Dermis microvascular lymphatic vessel endothelial cell (primary cell): ENCODE measurements around the gene CCDC7. TPM values are rescaled to one million over a fixed set of nuclear protein-coding genes. Genes with fewer than 3 reads are reported as not detected.
"Not testable (repeated sequence)": the region's sequence is repeated elsewhere in the genome, so short reads cannot be mapped to it uniquely, and the experiment has no call there.

Experiments
- DNase-seq, 2 donors: peaks; one replicate each; pipeline versions ENCODE4 v3.0.0 to v3.0.0-alpha.2; 2010; ENCODE audit warnings: low read depth in 2 of 2
- total RNA-seq: library from RNA; depleted of rRNA; stranded (reverse); fragments of >200 nt; gene quantifications from 2 replicates; pipeline ENCODE4 v1.2.1, GENCODE V29; 2014

The CCDC7 gene
- total RNA-seq, 1 donor from 2014 or later = 4.2 TPM

DNA sequence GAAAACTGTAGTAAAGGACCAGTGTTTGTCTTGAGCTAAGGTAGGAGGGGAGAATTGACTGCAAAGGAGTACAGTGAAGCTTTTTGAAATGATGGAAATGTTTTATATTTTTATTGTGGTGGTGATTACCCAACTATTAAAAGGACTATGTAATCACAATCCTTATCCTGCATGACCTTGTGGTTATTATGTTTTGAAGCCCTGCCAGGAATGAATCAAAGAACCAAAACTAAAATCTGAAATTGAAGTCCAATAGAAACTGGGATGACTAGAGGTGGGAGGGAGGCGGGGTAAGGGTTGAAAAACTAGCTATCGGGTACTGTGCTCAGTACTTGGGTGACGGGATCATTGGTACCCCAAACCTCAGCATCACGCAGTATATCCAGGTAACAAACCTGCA lies 8.2 kb downstream of the CCDC7 start:
- DNase-seq = no peak

DNA sequence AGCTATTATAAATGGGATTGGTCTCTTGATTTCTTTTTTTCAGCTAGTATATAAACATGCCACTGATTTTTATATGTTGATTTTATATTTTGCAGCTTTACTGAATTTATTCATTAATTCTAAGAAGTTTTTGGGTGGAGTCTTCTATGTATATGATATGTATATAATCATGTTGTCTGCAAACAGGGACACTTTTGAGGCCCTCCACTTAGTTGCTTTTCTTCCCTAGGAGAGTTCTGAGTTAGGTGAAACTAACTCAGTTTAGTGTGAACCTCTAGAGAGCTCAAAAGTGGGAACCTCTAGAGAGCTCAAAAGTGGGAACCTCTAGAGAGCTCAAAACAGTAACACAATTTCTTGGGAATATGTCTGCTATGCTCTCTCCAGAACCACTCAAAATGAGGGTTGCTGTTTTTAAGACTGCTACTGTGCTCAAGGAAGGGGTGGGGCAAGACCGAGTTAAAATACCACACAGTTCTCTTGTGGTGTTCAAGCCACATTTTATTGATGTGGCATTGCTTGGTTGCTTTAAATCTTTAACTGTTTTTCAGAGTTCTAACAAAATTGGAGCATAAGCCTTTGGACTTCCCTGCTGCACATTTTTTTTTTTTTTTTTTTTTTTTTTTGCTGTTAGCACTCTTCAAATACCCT lies 13.2 kb downstream of the CCDC7 start:
- DNase-seq = no peak

DNA sequence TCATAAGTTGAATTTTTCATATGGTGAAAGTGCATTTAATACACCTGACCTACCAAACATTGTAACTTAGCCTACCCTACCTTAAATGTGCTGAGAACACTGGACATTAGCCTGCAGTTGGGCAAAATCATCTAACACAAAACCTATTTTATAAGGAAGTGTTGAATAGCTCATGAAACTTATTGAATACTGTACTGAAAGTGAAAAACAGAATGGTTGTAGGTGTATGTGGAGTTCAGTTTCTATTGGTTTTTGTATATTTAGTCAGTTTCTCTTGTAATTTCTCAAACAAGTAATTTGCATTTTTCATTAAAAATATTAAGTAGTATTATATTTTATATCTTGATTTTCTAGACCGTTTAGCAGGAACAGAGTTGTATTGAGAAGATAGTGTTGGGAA lies 15.3 kb downstream of the CCDC7 start:
- no peak for DNase-seq

DNA sequence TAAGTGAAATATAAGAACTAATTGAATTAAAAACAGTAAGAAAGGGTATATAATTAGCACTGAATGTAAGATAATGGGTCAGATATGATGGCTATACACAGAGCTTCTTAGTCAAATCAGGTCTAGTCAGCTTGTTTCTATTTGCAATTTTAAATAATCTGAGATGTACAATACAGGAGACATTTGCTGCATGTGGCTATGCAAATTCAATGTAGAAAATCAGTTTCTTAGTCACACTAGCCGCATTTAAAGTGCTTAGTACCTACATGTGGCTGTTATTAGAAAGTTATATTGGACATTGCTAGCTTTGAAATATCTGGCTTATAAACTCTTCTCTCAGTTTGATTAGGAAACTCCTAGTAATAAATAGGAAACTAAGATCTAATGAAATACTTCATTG lies 25.3 kb downstream of the CCDC7 start:
- no peak for DNase-seq

DNA sequence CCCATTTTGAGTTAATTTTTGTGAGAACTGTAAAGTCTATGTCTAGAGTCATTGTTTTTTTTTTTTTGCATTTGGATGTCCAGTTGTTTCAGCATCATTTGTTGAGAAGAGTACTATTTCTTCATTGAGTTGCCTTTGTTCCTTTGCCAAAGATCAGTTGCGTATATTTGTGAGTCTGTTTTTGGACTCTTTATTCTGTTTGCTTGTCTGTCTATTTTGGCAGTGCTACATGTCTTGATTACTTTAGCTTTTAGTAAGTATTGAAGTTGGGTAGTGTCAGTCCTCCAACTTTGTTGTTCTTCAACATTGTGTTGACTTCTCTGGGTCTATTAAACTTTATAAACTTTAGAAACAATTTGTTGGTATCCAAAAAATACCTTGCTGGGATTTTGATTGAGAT lies 31.6 kb downstream of the CCDC7 start:
- DNase-seq = no peak

DNA sequence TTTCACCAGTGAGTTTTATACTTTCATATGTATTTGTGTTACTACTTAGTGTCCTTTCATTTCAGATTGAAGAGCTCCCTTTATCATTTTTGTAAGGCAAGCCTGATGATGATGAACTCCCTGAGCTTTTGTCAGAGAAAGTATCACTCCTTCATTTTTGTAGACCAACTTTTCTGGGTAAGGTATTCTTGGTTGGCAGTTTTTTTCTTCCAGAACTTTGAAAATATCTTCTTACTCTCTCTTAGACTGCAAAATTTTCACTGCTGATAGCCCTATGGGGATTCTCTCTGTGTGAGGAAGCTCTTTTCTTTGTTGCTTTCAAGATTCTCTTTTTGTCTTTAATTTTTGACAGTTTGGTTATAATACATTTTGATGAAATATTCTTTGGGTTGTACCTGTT lies 35.7 kb downstream of the CCDC7 start:
- no peak for DNase-seq

DNA sequence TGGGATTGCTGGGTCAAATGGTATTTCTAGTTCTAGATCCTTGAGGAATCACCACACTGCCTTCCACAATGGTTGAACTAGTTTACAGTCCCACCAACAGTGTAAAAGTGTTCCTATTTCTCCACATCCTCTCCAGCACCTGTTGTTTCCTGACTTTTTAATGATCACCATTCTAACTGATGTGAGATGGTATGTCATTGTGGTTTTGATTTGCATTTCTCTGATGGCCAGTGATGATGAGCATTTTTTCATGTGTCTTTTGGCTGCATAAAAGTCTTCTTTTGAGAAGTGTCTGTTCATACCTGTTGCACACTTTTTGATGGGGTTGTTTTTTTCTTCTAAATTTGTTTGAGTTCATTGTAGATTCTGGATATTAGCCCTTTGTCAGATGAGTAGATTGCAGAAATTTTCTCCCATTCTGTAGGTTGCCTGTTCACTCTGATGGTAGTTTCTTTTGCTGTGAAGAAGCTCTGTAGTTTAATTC lies 37.1 kb downstream of the CCDC7 start:
- not testable (repeated sequence) for DNase-seq

DNA sequence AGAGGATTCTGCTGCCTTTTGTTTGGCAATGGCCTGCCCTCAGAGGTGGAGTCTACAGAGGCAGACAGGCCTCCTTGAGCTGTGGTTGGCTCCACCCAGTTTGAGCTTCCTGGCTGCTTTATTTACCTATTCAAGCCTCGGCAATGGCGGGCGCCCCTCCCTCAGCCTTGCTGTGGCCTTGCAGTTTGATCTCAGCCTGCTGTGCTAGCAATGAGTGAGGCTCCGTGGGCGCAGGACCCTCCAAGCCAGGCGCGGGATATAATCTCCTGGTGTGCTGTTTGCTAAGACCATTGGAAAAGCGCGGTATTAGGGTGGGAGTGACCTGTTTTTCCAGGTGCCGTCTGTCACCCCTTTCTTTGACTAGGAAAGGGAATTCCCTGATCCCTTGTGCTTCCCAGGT lies 42.1 kb downstream of the CCDC7 start:
- DNase-seq = not testable (repeated sequence)

DNA sequence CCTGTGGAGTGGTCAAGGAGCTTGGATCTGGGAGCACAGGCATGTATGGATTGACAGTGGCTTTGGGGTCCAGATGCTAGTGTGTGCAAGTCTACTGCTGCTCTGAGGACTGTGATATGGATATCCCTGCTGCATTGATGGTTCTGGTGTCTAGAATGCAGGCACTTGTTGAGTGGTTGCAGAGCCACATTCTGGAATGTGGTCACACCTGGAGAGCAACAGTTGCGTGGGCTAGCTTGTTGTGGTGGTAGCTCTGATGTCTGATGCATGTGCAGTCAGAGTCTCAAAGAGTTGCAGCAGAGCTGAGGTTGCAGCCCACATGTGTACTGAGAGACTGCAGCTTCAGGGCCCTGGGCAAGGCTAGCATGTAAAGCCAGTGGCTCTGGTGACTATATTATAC lies 43.2 kb downstream of the CCDC7 start:
- no peak for DNase-seq

DNA sequence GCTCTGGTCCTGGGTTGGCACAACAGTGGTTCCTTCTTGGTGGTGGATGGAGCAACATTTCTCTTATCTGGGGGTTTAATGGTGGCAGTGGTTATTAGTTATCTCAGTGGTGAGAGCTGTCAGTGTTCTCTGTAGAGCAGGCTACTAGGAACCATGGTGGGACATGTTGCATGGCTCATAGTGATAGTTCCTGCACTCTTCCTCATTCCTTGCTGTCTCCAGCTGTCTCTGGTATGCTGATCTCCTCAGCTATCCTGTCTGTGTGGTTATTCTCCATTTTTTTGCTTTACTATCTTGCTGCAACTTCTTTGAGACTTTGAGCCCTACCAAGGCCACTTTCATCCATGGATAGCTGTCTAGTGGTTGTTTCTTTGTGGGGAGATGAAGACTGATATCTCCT lies 44.0 kb downstream of the CCDC7 start:
- no peak for DNase-seq

DNA sequence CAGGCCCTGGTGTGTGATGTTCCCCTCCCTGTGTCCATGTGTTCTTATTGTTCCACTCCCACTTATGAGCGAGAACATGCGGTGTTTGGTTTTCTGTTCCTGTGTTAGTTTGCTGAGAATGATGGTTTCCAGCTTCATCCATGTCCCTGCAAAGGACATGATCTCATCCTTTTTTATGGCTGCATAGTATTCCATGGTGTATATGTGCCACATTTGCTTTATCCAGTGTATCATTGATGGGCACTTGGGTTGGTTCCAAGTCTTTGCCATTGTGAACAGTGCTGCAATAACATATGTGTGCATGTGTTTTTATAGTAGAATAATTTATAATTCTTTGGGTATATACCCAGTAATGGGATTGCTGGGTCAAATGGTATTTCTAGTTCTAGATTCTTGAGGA lies 48.6 kb downstream of the CCDC7 start:
- DNase-seq = not testable (repeated sequence)

DNA sequence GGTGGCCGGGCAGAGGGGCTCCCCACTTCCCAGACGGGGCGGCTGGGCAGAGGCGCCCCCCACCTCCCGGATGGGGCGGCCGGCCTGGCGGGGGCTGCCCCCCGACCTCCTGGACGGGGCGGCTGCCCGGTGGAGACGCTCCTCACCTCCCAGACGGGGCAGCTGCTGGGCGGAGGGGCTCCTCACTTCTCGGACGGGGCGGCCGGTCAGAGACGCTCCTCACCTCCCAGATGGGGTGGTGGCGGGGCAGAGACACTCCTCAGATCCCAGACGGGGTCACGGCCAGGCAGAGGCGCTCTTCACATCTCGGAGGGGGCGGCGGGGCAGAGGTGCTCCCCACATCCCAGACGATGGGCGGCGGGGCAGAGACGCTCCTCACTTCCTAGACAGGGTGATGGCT lies 54.2 kb downstream of the CCDC7 start:
- DNase-seq = not testable (repeated sequence)

DNA sequence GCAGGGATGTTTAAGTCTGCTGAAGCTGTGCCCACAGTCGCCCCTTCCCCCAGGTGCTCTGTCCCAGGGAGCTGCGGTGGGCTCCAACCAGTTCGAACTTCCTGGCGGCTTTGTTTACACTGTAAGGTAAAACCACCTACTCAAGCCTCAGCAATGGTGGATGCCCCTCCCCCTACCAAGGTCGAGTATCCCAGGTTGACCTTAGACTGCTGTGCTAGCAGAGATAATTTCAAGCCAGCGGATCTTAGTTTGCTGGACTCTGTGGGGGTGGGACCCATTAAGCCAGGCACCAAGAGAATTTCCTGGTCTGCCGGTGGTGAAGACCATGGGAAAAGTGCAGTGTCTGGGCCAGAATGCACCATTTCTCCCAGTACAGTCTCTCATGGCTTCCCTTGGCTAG lies 56.0 kb downstream of the CCDC7 start:
- no peak for DNase-seq

DNA sequence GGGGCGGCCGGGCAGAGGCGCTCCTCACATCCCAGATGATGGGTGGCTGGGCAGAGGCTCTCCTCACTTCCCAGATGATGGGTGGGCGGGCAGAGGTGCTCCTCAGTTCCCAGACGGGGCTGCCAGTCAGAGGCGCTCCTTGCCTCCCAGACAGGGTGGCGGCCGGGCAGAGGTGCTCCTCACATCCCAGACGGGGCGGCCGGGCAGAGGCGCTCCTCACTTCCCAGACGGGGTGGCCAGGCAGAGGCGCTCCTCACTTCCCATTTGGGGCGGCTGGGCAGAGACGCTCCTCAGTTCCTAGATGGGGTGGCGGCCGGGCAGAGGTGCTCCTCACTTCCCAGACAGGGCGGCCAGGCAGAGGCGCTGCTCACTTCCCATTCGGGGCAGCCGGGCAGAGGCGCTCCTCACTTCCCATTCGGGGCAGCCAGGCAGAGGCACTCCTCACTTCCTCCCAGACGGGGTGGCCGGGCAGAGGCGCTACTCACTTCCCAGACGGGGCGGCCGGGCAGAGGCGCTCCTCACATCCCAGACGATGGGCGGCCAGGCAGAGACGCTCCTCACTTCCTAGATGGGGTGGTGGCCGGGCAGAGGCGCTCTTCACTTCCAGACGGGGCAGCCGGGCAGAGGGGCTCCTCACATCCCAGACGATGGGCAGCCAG lies 60.0 kb downstream of the CCDC7 start:
- DNase-seq = not testable (repeated sequence)

DNA sequence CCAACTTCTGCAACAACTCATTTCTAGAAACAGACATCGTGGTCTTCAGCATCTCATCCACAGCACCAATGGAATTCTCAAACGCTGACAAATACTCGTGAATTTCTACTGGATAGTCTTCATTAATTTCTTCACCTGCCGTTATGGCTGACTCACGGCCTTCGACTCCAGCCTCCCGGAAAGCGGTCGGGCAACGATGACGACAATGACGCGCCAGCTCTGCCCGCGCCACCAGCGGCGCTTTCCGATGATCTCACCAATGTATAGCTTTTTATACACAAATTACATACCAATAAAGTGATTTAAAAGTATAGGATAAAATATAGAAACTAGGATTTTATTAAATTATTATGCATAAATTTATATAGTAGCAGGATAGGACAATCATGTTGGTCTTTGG lies 65.7 kb downstream of the CCDC7 start:
- DNase-seq = no peak

DNA sequence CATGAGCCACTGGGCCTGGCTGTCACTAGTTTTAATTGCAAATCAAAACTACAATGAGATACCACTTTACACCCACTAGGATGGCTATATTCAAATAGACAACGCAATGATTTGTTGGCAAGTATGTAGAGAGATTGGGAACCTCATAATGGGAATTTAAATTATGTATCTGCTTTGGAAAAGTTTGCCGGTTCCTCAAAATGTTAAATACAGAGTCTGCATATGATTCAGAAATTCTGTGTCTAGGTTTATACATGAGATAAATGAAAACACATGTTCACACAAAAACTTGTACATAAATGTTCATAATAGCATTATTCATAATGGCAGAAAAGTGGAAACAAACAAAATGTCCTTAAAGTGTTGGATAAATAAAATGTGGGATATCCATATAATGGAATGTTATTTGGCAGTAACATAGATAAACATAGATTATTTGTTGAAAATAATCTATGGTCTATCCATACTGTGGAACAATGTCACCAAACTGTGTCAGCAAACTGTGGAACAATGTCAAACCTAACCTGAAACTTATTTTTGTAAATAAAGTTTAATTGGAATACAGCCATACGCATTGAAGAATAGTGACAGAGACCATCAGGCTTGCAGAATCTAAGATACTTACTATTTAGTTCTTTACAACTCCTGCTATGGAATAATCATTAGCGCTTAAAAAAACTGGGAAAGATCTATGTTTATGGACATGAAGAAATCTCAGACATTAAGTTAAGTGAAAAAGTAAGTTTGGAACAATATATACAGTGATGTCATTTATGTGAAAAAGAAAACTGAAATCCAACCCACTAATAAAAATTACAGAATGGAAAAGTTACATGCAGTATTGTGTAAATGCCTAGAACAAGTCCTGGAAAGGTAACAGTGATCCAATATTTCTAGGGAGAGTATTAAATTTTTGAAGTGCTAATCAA lies 70.9 kb downstream of the CCDC7 start:
- no peak for DNase-seq

DNA sequence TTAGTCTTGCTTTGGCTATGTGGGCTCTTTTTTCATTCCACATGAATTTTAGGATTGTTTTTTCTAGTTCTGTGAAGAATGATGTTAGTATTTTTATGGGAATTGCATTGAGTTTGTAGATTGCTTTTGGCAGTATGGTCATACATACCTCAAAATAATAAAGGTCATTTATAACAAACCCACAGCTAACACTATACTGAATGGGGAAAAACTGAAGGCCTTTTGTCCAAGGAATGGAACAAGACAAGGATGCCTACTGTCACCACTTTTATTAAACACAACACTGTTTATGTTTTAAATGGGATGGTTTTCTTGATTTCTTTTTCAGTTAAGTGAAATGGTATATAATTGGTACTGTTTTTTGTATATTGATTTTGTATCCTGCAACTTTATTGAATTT lies 84.3 kb downstream of the CCDC7 start:
- no peak for DNase-seq

DNA sequence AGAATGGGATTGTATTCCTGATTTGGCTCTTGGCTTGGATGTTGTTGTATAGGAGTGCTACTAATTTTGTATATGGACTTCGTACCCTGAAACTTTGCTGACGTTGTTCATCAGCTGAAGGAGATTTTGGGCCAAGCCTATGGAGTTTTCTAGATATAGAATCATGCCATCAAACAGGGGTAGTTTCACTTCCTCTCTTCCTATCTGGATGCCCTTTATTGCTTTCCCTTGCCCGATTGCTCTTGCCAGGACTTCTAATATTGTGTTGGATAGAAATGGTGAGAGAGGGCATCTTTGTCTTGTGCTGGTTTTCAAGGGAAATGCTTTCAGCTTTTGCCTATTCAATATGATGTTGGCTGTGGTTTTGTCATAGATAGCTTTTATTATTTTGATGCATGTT lies 92.3 kb downstream of the CCDC7 start:
- no peak for DNase-seq

DNA sequence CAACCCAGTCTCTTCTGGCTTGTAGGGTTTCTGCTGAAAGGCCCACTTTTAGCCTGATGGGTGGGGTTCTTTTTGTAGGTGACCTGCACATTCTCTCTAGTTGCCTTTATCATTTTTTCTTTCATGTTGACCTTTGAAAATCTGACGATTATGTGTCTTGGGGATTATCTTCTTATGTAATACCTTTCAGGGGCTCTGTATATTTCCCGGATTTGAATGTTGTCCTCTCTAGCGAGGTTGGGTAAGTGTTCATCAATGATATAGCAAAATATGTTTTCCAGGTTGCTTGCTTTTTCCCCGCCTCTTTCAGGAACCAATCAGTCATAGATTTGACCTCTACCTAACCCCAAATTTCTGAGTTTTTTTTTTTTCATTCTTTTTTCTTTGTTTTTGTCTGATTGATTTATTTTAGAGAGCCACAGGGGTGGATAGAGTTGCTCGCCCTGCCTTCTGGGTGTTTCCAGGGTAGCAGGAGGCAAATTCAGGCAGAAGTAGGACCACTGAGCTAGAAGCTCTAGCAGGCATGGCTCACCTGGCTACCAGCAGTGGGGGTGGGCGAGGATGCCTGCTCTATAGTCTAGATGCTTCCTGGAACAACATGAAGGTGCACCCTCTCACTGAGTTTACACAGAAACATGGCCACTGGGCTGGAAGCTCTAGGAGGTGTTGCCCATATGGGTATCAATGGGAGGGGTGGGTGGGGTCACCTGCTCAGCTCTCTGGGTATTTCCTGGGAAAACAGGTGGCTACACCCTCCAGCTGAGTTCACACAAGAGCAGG lies 94.9 kb downstream of the CCDC7 start:
- no peak for DNase-seq

DNA sequence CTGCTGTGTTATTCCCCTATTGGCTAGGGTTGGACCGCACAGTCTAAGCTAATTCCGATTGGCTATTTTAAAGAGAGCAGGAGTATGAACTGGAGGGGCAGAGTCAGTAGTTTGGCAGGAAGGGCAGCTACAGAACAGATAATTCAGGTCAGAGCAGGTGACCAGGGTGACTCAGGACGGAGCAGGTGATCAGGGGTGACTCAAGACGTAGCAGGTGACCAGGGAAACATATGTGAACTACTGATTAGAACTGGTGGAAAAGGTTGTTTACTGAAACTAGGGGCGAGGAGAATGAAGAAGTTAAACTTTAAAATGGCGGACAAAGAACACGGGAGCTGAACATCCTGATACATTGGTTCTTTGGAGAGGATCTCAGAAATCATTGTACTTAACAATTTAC lies 102.3 kb downstream of the CCDC7 start:
- no peak for DNase-seq

DNA sequence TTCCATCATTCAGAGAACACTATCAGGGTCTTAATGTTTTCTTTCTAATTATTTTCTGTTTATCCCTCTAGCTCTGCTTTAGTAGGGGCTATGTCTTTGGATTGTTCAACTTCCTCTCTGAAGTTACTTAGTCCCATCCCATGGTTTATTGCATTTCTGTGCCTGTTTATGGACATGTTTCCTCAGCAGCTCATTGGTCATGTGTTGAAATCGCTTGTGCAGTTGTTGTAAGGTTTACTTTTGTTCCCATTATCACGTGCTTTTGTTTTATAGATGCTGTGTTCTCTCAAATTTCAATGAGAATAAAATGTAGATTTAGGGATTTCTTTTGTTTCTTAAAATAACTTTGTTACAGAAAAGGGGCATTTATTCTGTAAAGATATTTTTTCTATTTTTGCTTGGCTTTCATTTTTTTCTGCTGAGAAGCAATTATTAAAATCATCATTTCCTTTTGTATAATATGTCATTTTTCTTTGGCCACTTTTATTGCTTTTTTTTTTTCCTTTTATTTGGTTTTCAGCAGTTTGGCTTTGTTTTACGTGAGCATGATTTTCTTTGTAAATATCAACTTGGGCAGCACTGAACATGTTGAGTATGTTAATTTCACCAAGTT lies 110.9 kb downstream of the CCDC7 start:
- DNase-seq = no peak
